GM21786 (cell line): ENCODE measurements around the gene RLN3.

Experiments
- ATAC-seq: cut with Tn5 transposase; IDR thresholded peaks from one replicate; pipeline ENCODE4 v1.9.1; 2021; ENCODE audit not compliant: unreplicated experiment

The RLN3 gene

GRCh38 chr19:14054099-14054498 is 26.2 kb downstream of the RLN3 start:
- ATAC-seq, result no peak

- ATAC-seq, result no peak
Observed at GRCh38 chr19:14054721-14055120, 26.8 kb downstream of the RLN3 start.

DNA sequence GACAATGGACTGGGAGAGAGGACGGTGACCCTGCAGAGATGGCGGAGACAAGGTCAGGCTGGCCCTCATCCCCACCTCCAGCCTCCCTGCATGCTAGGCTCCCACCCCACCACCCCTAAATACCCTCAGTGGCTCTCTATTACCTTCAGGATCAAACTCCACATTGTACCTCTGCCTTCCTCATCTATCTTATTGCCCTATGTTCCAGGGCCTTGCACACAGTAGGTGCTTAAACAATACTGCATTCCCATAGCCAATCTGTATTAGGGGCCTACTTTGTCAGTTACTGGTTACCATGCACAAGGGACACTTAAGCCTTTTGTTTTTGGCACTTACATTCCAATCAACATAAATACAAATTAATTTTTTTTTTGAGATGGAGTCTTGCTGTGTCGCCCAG is 27.4 kb downstream of the RLN3 start:
- ATAC-seq, result no peak

GRCh38 chr19:14056069-14056666 is 28.2 kb downstream of the RLN3 start:
- no peak for ATAC-seq

DNA sequence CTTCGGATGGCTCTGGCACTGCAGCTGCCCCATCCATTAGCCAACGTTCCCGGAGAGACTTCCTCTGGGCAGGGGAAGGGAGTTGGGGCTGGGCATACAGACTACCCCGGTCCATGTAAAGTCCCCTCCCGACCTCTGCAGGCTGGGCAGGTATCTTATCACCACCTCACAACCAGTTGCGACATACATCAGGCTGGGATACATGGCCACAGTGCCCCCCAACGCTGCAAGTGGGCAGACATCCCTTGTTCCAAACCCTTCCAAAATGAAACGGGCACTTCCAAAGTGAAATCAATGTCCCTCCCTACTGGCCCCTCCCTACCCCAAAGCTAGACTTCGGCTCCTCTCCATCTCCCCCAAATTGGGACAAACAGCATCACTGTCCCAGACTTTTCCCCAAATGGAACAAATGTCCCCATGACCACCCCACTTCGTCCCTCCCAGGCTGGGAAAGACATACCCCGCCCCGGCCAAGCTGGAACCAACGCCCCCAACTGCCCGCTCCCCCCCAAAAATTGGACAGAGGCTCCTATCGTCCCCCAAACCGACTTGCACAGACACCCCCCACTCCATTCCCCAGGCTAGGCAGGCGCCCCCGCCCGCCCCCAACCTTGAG is 28.9 kb downstream of the RLN3 start:
- ATAC-seq, result no peak

- ATAC-seq, result no peak
Observed at GRCh38 chr19:14058182-14059092, 30.5 kb downstream of the RLN3 start.

- ATAC-seq, result no peak
Observed at GRCh38 chr19:14059093-14059480, 31.1 kb downstream of the RLN3 start.

DNA sequence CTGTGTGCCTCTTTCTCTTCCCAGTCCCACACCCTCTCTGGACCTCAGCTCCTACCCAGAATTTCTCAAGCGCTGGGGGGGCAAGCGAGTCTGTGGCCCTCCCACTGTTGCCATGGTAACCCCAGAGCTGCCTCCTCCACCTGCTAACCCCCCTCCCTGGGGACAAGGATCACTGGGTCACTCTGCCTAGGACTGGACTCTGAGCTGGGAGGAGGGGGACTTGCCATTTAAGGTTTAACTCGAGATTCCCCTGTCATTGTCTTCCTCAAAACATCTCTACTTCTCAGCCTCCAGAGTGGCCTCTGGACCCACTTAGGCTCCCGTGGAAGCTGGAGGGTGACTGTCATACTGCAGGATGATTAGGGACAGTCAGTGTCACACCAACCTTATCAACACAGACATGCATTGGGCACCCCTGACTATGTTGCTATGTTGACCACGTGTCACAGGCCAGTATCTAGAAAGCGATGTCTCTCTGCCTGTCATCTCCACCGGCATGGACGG is 31.8 kb downstream of the RLN3 start:
- ATAC-seq, result no peak

DNA sequence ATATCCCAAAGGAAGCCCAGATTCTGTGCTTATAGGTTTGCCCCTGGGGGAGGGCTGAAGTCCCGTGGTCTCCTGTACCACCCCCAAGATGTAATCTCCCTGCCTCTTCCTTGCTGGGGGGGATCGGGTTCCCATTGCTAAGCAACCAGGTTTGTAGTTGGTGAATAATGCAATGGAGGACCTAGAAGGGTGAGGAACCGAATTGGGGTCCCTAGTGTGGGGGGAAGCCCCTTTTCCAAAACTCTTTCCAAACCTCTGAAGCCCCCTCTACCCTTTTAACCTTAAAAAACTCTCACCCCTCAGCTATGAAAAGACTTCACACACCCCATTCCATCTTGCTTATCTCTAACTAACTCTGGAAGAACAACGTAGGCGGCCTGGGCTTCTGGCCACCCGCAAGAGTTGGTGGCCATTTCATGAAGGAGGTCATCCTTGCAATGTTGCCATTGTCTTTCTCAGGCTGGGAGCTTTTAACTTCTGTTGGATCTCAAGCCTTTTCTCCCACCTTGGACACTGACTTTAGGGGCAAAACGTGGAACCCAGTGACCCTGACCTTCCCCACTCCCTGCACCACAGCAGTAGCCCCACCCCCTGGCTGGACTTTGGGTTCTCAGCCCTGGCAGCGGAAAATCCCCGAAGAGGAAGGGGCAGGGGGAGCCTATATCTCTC is 33.3 kb downstream of the RLN3 start:
- ATAC-seq, result no peak

- ATAC-seq, result no peak
Observed at GRCh38 chr19:14061751-14062557, 34.0 kb downstream of the RLN3 start, which contains the start of gene PALM3. Gene PALM3 (minus strand): TSS chr19:14062076. CDS start chr19:14061980, 96 bp downstream.

- ATAC-seq, result no peak
Observed at GRCh38 chr19:14062558-14062855, 34.6 kb downstream of the RLN3 start.

GRCh38 chr19:14063105-14063504 is 35.2 kb downstream of the RLN3 start:
- ATAC-seq, result no peak

DNA sequence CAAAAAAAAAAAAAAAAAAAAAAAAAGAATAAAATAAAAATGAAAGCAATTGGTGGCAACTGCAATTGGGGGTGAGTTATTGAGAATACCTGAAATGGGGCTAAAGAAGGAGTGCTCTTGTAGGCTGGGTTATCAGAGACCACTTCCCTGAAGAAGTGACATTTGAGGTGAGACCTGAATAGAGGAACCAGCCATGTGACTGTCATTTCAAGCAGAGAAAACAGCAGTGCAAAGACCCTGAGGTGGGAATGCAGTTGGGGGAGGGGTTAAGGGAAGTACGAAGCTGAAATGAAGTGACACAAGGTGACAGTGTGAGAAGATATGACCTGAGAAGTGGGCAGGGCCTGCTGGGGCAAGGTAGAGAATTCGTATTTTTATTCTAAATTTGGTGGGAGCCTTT is 38.2 kb downstream of the RLN3 start:
- ATAC-seq, result no peak

- no peak for ATAC-seq
Observed at GRCh38 chr19:14070268-14071050, 42.5 kb downstream of the RLN3 start.

DNA sequence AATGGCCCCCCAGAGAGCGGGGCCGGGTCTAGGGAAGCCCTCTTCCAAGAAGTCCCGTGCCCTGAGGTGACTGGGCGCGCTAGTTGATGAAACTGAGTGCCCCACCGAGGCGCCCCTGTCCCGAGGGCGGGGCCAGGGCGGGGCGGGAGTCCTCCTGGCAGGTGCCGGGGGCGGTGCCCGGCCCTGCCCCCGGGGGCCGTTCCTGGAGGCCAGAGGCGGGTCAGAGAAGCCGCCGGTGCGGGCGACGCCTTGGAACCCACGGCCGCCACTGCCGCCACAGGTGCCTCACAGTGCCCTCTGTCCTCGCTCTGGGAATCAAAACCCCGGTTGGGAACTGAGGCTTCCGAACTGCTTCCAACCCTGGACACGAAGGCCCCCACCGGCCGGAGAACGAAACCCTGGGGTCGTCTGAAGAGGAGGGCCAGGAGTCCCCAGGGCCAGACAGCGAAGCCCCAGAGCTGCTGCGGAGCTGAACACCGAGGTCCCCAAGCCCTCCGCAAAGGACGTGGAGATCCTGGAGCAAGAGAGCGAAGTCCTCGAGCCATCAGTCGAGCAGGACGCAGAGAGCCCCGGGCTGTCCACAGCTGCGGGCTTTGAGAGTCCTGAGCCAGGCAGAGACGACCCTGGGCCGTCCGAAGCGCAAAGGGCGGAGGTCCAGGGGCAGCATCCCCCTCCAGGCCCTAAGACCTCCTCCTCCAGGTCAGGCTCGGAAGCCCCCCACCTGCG is 44.8 kb downstream of the RLN3 start, which contains the start of gene MISP3:
Gene MISP3 (plus strand): TSS at position 252 of the 726 bp plus-strand sequence. CDS start 524 bp downstream, outside the sequence.
- ATAC-seq, result no peak

GRCh38 chr19:14073261-14073924 is 45.4 kb downstream of the RLN3 start:
- ATAC-seq, result no peak

- no peak for ATAC-seq
Observed at GRCh38 chr19:14073925-14074838, 46.2 kb downstream of the RLN3 start.
